SK-N-MC (cell line): ENCODE measurements around the gene INPP4B.

Experiments
- EZH2 ChIP-seq: fragments of 200-600 bp; sonication (generic); IDR thresholded peaks from one replicate; pipeline ENCODE4 v1.6.1; 2017; ENCODE audit warnings: antibody characterized with exemption
- FOXP2 ChIP-seq: optimal IDR thresholded peaks from 2 replicates; pipeline ENCODE3; 2011; ENCODE audit warnings: mild to moderate bottlenecking, moderate library complexity; ENCODE audit not compliant: insufficient read depth; ENCODE audit errors: extremely low read length, control extremely low read depth

DNA sequence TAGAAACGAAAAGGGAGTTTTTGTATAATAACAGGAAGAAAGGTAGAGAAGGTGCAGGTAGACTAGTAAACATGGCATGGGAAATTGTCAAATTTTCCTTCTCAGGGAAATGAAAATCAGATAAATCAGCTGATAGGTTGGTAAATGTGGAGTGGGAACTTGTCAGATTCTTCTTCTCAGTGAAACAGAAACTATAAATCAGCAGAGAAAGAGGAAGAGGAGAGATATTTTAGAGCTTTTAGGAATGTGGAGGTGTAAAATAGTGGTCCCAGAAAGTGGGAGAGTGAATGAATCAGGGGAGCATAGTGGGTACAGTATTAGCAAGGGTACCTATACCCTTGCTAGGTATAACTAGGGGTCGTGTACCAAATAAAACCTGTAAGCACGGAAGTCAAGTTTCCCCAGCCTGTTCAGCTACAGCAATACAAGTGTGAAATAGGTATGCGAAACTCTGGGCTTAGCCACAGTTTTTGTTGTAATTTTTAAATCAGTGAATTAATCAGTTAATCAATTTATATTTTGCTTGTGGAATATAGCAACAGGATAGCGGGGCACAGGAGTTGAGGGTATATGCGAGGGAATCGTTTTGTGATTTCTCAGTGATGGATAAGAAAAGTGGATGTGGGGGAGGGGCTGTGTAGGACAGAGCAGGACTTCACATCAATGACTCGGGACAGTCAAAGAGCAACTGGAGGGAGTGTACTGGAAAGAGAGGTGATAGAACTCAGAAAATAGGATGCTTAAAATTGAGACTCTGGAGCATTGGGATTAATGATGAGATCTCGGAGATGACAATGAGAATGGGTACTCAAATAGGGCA, 561.5 kb downstream of the INPP4B start:
- no peak for TF ChIP-seq EZH2
- no peak for TF ChIP-seq FOXP2
